CD8-positive, alpha-beta memory T cell (primary cell): Measurements from ENCODE around the gene CEP112. TPM values are rescaled to one million over a fixed set of nuclear protein-coding genes. Genes with fewer than 3 reads are reported as not detected.
"Not testable (repeated sequence)": the region's sequence is repeated elsewhere in the genome, so short reads cannot be mapped to it uniquely, and the experiment has no call there.

Experiments
- CTCF ChIA-PET: fragments of 350-600 bp; sonication (Branson Sonifier 250); formaldehyde crosslinking; loops from one replicate; lab custom pipeline; 2021; ENCODE audit warnings: antibody characterized with exemption; lab: Charles Lee
- POLR2A ChIA-PET: fragments of 350-600 bp; sonication (Branson Sonifier 250); formaldehyde crosslinking; loops from one replicate; lab custom pipeline; 2021; ENCODE audit warnings: antibody characterized with exemption; lab: Charles Lee
- DNase-seq, 5 donors: peaks; one replicate each; pipeline versions ENCODE4 v3.0.0 to v3.0.0-alpha.2; 2020 to 2022; ENCODE audit warnings: mixed read lengths in 1 of 5
- H3K27ac ChIP-seq: one replicate; pipeline ENCODE4 v1.7.0; 2013; ENCODE audit warnings: low read depth, mild to moderate bottlenecking, low read length, moderate library complexity
- H3K27me3 ChIP-seq: 2 replicates; pipeline ENCODE4 v1.7.0; 2013; ENCODE audit warnings: low read length, mild to moderate bottlenecking; ENCODE audit not compliant: insufficient read depth, poor library complexity, severe bottlenecking
- H3K36me3 ChIP-seq: 2 replicates; pipeline ENCODE4 v1.7.0; 2013; ENCODE audit warnings: mild to moderate bottlenecking, low read length, moderate library complexity; ENCODE audit not compliant: insufficient read depth
- H3K4me1 ChIP-seq: 2 replicates; pipeline ENCODE4 v1.7.0; 2013; ENCODE audit warnings: mild to moderate bottlenecking, low read length, moderate library complexity; ENCODE audit not compliant: insufficient read depth
- H3K4me3 ChIP-seq: 2 replicates; pipeline ENCODE4 v1.7.0; 2013; ENCODE audit warnings: mild to moderate bottlenecking, low read length
- H3K9me3 ChIP-seq: 2 replicates; pipeline ENCODE4 v1.7.0; 2013; ENCODE audit warnings: mild to moderate bottlenecking, low read length
- H3K27ac Mint-ChIP-seq, 8 donors: one replicate each; pipeline ENCODE4 v1.8.0; 2020 to 2021; ENCODE audit warnings: mixed read lengths in 8 of 8, mild to moderate bottlenecking in 6 of 8, inconsistent platforms in 3 of 8, moderate library complexity in 3 of 8
- H3K27me3 Mint-ChIP-seq, 2 donors: one replicate each; pipeline ENCODE4 v1.8.0; 2020 to 2021; ENCODE audit warnings: mixed read lengths in 2 of 2, mild to moderate bottlenecking in 1 of 2, moderate library complexity in 1 of 2
- H3K36me3 Mint-ChIP-seq, 3 donors: one replicate each; pipeline ENCODE4 v1.8.0; 2020 to 2021; ENCODE audit warnings: mixed read lengths in 3 of 3, inconsistent platforms in 1 of 3, mild to moderate bottlenecking in 1 of 3
- H3K4me1 Mint-ChIP-seq, 3 donors: one replicate each; pipeline ENCODE4 v1.8.0; 2020 to 2021; ENCODE audit warnings: mixed read lengths in 3 of 3, inconsistent platforms in 1 of 3, mild to moderate bottlenecking in 1 of 3
- H3K4me3 Mint-ChIP-seq, 7 donors: one replicate each; pipeline ENCODE4 v1.8.0; 2020 to 2021; ENCODE audit warnings: mixed read lengths in 7 of 7, mild to moderate bottlenecking in 6 of 7, moderate library complexity in 4 of 7, inconsistent platforms in 2 of 7
- H3K9me3 Mint-ChIP-seq, 5 donors: one replicate each; pipeline ENCODE4 v1.8.0; 2020 to 2022; ENCODE audit warnings: mixed read lengths in 5 of 5, mild to moderate bottlenecking in 3 of 5, moderate library complexity in 2 of 5, inconsistent platforms in 1 of 5
- polyA plus RNA-seq: library from polyadenylated mRNA; unstranded; fragments of 300-500 nt; fragmentation: Illumina TruSeq; gene quantifications from one replicate; pipeline ENCODE4 v1.2.3, GENCODE V29; 2021
- total RNA-seq, 2 experiments: library from RNA; stranded (reverse); gene quantifications; one replicate each; pipeline ENCODE4 v1.2.3, GENCODE V29; 2021

CEP112 gene
- total and polyA plus RNA-seq, 3 experiments from 2014 or later, result 0.64 to 4.5 (median 3.0) TPM

GRCh38 chr17:65732667-65733066 lies 459.3 kb downstream of the CEP112 start:
- H3K4me3 Mint-ChIP-seq, DNase-seq, H3K9me3 Mint-ChIP-seq, H3K36me3 Mint-ChIP-seq, H3K4me1 Mint-ChIP-seq, H3K27me3 Mint-ChIP-seq, H3K27me3 ChIP-seq, H3K27ac Mint-ChIP-seq, H3K4me3 ChIP-seq, H3K27ac ChIP-seq, H3K36me3 ChIP-seq, H3K9me3 ChIP-seq, CTCF ChIA-PET: not testable (repeated sequence)
- POLR2A ChIA-PET, result interaction anchor here (0.5 kb wide), 1 partner anchor 10 kb away, joined by 3 read pairs; no protein-coding TSS in a partner anchor
- peaks cover 10% of the 10 kb centered on the region for H3K4me1 ChIP-seq

GRCh38 chr17:65730711-65731169 lies 461.2 kb downstream of the CEP112 start:
- Histone ChIP-seq H3K36me3 (no peaks in the 10 kb centered on the region), H3K27me3 (no peaks in the 10 kb centered on the region), H3K4me1 (peaks cover 10% of the 10 kb centered on the region), H3K4me3 (no peak overlapping the region), H3K27ac (no peak overlapping the region), H3K9me3 (no peaks in the 10 kb centered on the region)
- Mint-ChIP-seq H3K27me3 (no peaks in the 10 kb centered on the region), H3K27ac (no peak overlapping the region), H3K9me3 (no peaks in the 10 kb centered on the region), H3K4me1 (peaks cover 3 to 7% (median 7%) of the 10 kb centered on the region in 3 donors), H3K4me3 (no peak overlapping the region), H3K36me3 (peaks cover 0 to 4% (median 0%) of the 10 kb centered on the region in 3 donors)
- DNase-seq, result no peak
- ChIA-PET POLR2A (no interaction called here), CTCF (no interaction called here)

- Histone ChIP-seq H3K4me3 (no peak overlapping the region), H3K9me3 (no peaks in the 10 kb centered on the region), H3K4me1 (peaks cover 10% of the 10 kb centered on the region), H3K27me3 (no peaks in the 10 kb centered on the region), H3K36me3 (no peaks in the 10 kb centered on the region), H3K27ac (no peak overlapping the region)
- ChIA-PET CTCF (no interaction called here), POLR2A (no interaction called here)
- H3K27ac Mint-ChIP-seq, result no peak overlapping the region
- no peak overlapping the region for H3K4me3 Mint-ChIP-seq
- no peak for DNase-seq
- H3K27me3 Mint-ChIP-seq, result no peaks in the 10 kb centered on the region
- H3K4me1 Mint-ChIP-seq, result peaks cover 3 to 7% (median 7%) of the 10 kb centered on the region in 3 donors
- peaks cover 0 to 4% (median 0%) of the 10 kb centered on the region in 3 donors for H3K36me3 Mint-ChIP-seq
- H3K9me3 Mint-ChIP-seq, result no peaks in the 10 kb centered on the region
Measured at GRCh38 chr17:65729207-65729606, 462.7 kb downstream of the CEP112 start.

- Mint-ChIP-seq H3K27me3 (no peaks in the 10 kb centered on the region), H3K4me1 (peaks cover 3 to 4% (median 4%) of the 10 kb centered on the region in 3 donors), H3K9me3 (no peaks in the 10 kb centered on the region), H3K27ac (no peak overlapping the region), H3K4me3 (no peak overlapping the region), H3K36me3 (peaks cover 0 to under 1% (median 0%) of the 10 kb centered on the region in 3 donors)
- DNase-seq, result no peak
- Histone ChIP-seq H3K36me3 (no peaks in the 10 kb centered on the region), H3K4me3 (no peak overlapping the region), H3K27me3 (no peaks in the 10 kb centered on the region), H3K4me1 (peaks cover 9% of the 10 kb centered on the region), H3K27ac (no peak overlapping the region), H3K9me3 (no peaks in the 10 kb centered on the region)
- ChIA-PET POLR2A (no interaction called here), CTCF (no interaction called here)
Measured at GRCh38 chr17:65727832-65728231, 464.1 kb downstream of the CEP112 start.

DNA sequence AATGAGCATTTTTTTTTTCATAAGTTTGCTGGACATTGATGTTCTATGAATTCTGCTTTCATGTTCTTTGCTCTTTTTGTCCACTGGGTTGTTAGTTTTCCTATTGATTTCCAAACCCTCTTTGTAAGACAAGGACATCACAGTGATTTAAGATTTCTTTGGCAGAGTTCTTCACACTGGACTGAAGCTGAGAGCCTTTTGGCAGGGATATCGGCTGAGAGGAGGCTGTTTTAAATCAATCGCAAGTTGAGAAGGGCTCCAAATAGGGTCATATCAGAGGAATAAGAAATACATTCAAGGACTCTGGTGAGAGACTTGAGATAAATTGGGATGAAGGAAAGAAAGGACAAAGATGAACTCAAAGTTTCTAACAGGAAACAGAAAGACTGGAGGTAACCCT lies 464.7 kb downstream of the CEP112 start:
- no peak for DNase-seq
- Histone ChIP-seq H3K9me3 (no peaks in the 10 kb centered on the region), H3K27me3 (no peaks in the 10 kb centered on the region), H3K27ac (no peak overlapping the region), H3K36me3 (no peaks in the 10 kb centered on the region), H3K4me3 (no peak overlapping the region), H3K4me1 (peaks cover 3% of the 10 kb centered on the region)
- ChIA-PET CTCF (no interaction called here), POLR2A (no interaction called here)
- Mint-ChIP-seq H3K9me3 (no peaks in the 10 kb centered on the region), H3K4me1 (no peaks in the 10 kb centered on the region), H3K27ac (no peak overlapping the region), H3K4me3 (no peak overlapping the region), H3K36me3 (no peaks in the 10 kb centered on the region), H3K27me3 (no peaks in the 10 kb centered on the region)

DNA sequence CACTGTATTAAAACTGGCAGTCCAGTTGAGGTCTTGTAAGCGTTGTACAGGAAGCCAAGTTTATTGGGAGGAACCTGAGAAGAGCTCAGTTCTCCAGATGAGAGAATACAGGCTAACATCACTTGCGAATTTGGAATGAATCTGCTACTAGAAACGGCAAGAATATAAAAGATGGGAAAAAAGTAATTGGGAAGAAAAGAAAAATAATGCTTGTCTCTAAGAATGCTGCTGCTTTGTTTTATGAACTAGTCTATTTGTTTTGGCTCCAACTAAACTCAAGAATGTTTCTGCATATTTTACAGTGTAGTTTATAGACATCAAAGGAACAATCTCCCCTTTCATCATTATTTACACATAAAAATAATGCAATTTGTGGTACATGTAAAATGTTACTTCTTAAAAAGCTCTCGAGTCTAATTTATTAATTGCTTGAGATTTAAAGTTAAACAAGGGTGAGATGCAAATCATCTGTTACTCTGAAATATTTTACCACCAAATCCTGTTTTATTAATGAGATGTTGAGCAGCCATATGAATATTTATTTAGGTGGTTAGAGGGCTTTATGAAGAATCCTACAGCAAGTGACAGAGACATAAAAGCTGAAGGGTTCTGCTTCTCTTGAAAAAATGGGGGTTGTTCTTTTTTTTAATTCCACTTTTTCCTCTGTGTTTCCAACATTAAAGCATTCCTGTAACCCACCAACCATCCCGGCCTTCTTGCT lies 468.3 kb downstream of the CEP112 start:
- H3K36me3 Mint-ChIP-seq, result no peaks in the 10 kb centered on the region
- no peak overlapping the region for H3K4me3 Mint-ChIP-seq
- no peaks in the 10 kb centered on the region for H3K9me3 Mint-ChIP-seq
- Histone ChIP-seq H3K4me3 (no peak overlapping the region), H3K36me3 (no peaks in the 10 kb centered on the region), H3K27me3 (no peaks in the 10 kb centered on the region), H3K4me1 (no peaks in the 10 kb centered on the region), H3K9me3 (no peaks in the 10 kb centered on the region), H3K27ac (no peak overlapping the region)
- CTCF ChIA-PET, result no interaction called here
- POLR2A ChIA-PET, result no interaction called here
- peaks cover 0 to 10% of the 10 kb centered on the region in 2 donors for H3K27me3 Mint-ChIP-seq
- no peak for DNase-seq
- H3K4me1 Mint-ChIP-seq, result no peaks in the 10 kb centered on the region
- H3K27ac Mint-ChIP-seq, result no peak overlapping the region

GRCh38 chr17:65718601-65719000 lies 473.3 kb downstream of the CEP112 start:
- Mint-ChIP-seq H3K4me3 (no peak overlapping the region), H3K36me3 (no peaks in the 10 kb centered on the region), H3K27me3 (peaks cover 4 to 10% of the 10 kb centered on the region in 2 donors), H3K9me3 (peaks cover 0 to 3% (median 0%) of the 10 kb centered on the region in 5 donors), H3K27ac (no peak overlapping the region), H3K4me1 (no peaks in the 10 kb centered on the region)
- H3K4me1 ChIP-seq, result no peaks in the 10 kb centered on the region
- no peak overlapping the region for H3K4me3 ChIP-seq
- H3K27ac ChIP-seq, result no peak overlapping the region
- no peaks in the 10 kb centered on the region for H3K9me3 ChIP-seq
- ChIA-PET CTCF (no interaction called here), POLR2A (no interaction called here)
- no peak for DNase-seq
- H3K36me3 ChIP-seq, result no peaks in the 10 kb centered on the region
- no peaks in the 10 kb centered on the region for H3K27me3 ChIP-seq

GRCh38 chr17:65712383-65713267 lies 479.3 kb downstream of the CEP112 start:
- no peak for DNase-seq
- no peaks in the 10 kb centered on the region for H3K9me3 ChIP-seq
- peaks cover 0 to 3% (median 0%) of the 10 kb centered on the region in 5 donors for H3K9me3 Mint-ChIP-seq
- CTCF ChIA-PET, result no interaction called here
- H3K27ac Mint-ChIP-seq, result no peak overlapping the region
- H3K27ac ChIP-seq, result no peak overlapping the region
- POLR2A ChIA-PET, result no interaction called here
- H3K4me3 Mint-ChIP-seq, result no peak overlapping the region
- H3K27me3 Mint-ChIP-seq, result peaks cover 3 to 4% of the 10 kb centered on the region in 2 donors
- no peak overlapping the region for H3K4me3 ChIP-seq
- H3K36me3 Mint-ChIP-seq, result no peaks in the 10 kb centered on the region
- no peaks in the 10 kb centered on the region for H3K36me3 ChIP-seq
- peaks cover 11 to 20% (median 11%) of the 10 kb centered on the region in 3 donors for H3K4me1 Mint-ChIP-seq
- H3K4me1 ChIP-seq, result no peaks in the 10 kb centered on the region
- H3K27me3 ChIP-seq, result no peaks in the 10 kb centered on the region
